ENCODE results near the gene ANKRD50. TPM values are rescaled to one million over a fixed set of nuclear protein-coding genes. Genes with fewer than 3 reads are reported as not detected.

The ANKRD50 gene
- polyA plus RNA-seq, 1 donor from 2014 or later: 17.0 TPM

DNA sequence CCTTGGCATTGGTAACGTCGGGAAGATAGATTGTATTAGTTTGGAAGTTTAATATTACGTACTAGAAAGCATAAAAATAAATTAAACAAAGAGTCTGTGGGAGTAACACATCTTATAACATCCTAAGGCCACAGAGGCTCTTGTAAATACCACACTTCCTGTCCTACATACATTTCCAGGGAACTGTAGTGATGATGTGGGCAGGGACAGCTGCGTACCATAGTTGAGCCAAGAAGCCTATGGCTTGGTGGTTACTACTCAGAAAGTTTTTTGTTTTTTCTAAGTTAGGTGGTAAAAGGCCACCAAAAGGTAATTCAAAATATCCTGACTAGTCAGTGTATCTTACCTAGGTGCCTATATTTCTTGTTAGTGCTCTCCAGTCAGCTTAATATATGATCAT lies 4.6 kb upstream of the ANKRD50 start:
- TF ChIP-seq MXI1 (conservative IDR thresholded peaks at IDR 0.05; ENCODE audit: poor library complexity, severe bottlenecking): no peak
- TF ChIP-seq, protein P1, sequence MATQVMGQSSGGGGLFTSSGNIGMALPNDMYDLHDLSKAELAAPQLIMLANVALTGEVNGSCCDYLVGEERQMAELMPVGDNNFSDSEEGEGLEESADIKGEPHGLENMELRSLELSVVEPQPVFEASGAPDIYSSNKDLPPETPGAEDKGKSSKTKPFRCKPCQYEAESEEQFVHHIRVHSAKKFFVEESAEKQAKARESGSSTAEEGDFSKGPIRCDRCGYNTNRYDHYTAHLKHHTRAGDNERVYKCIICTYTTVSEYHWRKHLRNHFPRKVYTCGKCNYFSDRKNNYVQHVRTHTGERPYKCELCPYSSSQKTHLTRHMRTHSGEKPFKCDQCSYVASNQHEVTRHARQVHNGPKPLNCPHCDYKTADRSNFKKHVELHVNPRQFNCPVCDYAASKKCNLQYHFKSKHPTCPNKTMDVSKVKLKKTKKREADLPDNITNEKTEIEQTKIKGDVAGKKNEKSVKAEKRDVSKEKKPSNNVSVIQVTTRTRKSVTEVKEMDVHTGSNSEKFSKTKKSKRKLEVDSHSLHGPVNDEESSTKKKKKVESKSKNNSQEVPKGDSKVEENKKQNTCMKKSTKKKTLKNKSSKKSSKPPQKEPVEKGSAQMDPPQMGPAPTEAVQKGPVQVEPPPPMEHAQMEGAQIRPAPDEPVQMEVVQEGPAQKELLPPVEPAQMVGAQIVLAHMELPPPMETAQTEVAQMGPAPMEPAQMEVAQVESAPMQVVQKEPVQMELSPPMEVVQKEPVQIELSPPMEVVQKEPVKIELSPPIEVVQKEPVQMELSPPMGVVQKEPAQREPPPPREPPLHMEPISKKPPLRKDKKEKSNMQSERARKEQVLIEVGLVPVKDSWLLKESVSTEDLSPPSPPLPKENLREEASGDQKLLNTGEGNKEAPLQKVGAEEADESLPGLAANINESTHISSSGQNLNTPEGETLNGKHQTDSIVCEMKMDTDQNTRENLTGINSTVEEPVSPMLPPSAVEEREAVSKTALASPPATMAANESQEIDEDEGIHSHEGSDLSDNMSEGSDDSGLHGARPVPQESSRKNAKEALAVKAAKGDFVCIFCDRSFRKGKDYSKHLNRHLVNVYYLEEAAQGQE (IDR thresholded peaks at IDR 0.05; ENCODE audit: borderline replicate concordance): no peak
- H3K36me3 ChIP-seq (ENCODE audit: insufficient read depth, low read length): no peaks in the 10 kb centered on the region

DNA sequence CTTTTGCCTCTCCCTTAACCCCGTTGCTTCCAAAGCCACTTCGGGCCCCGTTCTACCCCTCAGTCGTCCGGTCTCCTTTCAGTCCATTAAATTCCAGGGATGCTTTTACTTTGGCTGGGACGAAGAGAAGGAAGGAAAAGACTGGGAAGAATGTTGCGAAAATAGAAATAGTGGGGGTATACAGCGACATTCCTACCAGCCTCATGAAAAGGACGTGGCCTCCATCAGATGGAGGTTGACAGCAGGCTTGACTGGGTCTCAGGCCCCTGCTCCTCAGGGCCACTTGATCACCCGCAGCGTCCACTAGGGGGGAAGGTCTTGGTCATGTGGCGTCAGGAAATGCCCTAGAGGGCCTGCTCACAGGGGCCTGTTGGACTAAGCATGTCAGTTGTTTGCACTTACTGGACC lies 657 bp upstream of the ANKRD50 start:
- Histone ChIP-seq H3K9me2 (ENCODE audit: insufficient read depth, low read length) (no peaks in the 10 kb centered on the region), H3K27ac (ENCODE audit: low read length) (peak overlapping the region; percentile 99), H3K36me3 (ENCODE audit: insufficient read depth, low read length) (no peaks in the 10 kb centered on the region), H4K20me1 (ENCODE audit: insufficient read depth) (peaks cover 8% of the 10 kb centered on the region), H2AFZ (ENCODE audit: low read depth, low read length) (peak overlapping the region; percentile 93), H3F3A (ENCODE audit: insufficient read depth, low read length, poor library complexity, severe bottlenecking) (no peaks in the 10 kb centered on the region), H3K4me3 (ENCODE audit: low read length) (peak overlapping the region; percentile 79), H3K4me2 (ENCODE audit: low read length) (peak overlapping the region; percentile 66), H3K79me2 (replicated peaks; ENCODE audit: insufficient read depth, low read length) (peaks cover 39% of the 10 kb centered on the region), H3K27me3 (ENCODE audit: insufficient read depth, low read depth, low read length) (no peaks in the 10 kb centered on the region), H3K9ac (ENCODE audit: low read length) (peak overlapping the region; percentile 96), H3K9me3 (ENCODE audit: low read length) (no peaks in the 10 kb centered on the region)
- TF ChIP-seq, protein P2, sequence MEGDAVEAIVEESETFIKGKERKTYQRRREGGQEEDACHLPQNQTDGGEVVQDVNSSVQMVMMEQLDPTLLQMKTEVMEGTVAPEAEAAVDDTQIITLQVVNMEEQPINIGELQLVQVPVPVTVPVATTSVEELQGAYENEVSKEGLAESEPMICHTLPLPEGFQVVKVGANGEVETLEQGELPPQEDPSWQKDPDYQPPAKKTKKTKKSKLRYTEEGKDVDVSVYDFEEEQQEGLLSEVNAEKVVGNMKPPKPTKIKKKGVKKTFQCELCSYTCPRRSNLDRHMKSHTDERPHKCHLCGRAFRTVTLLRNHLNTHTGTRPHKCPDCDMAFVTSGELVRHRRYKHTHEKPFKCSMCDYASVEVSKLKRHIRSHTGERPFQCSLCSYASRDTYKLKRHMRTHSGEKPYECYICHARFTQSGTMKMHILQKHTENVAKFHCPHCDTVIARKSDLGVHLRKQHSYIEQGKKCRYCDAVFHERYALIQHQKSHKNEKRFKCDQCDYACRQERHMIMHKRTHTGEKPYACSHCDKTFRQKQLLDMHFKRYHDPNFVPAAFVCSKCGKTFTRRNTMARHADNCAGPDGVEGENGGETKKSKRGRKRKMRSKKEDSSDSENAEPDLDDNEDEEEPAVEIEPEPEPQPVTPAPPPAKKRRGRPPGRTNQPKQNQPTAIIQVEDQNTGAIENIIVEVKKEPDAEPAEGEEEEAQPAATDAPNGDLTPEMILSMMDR (IDR thresholded peaks at IDR 0.05; ENCODE audit: poor library complexity, severe bottlenecking): peak; percentile 53
- TF ChIP-seq EZH2 (IDR thresholded peaks at IDR 0.05; ENCODE audit: borderline replicate concordance, insufficient read depth, low read length, poor library complexity, severe bottlenecking): no peak
- no peak for TF ChIP-seq MXI1 (conservative IDR thresholded peaks at IDR 0.05; ENCODE audit: poor library complexity, severe bottlenecking)
- peak; percentile 18 for TF ChIP-seq RAD21 (conservative IDR thresholded peaks at IDR 0.05)
- TF ChIP-seq, protein P1 (IDR thresholded peaks at IDR 0.05; ENCODE audit: borderline replicate concordance): peak; percentile 95
- no peak for TF ChIP-seq POLR2AphosphoS5 (IDR thresholded peaks at IDR 0.05)
- TF ChIP-seq EP300 (conservative IDR thresholded peaks at IDR 0.05; ENCODE audit: poor library complexity, severe bottlenecking): peak; percentile 28
- TF ChIP-seq TAF1 (IDR thresholded peaks at IDR 0.05; ENCODE audit: low read depth): peak; percentile 64
- TF ChIP-seq SMC3 (conservative IDR thresholded peaks at IDR 0.05; ENCODE audit: poor library complexity): peak; percentile 24

More for the DNA sequence above, 4.6 kb upstream of the ANKRD50 start:
- Histone ChIP-seq H3K27me3 (ENCODE audit: insufficient read depth, low read depth, low read length) (no peaks in the 10 kb centered on the region), H3K4me3 (ENCODE audit: low read length) (no peak overlapping the region), H3K9me2 (ENCODE audit: insufficient read depth, low read length) (no peaks in the 10 kb centered on the region), H2AFZ (ENCODE audit: low read depth, low read length) (no peak overlapping the region), H3K9ac (ENCODE audit: low read length) (no peak overlapping the region), H3K27ac (ENCODE audit: low read length) (no peak overlapping the region), H3K9me3 (ENCODE audit: low read length) (no peaks in the 10 kb centered on the region), H3K79me2 (replicated peaks; ENCODE audit: insufficient read depth, low read length) (no peaks in the 10 kb centered on the region), H3F3A (ENCODE audit: insufficient read depth, low read length, poor library complexity, severe bottlenecking) (no peaks in the 10 kb centered on the region), H3K4me2 (ENCODE audit: low read length) (no peak overlapping the region), H4K20me1 (ENCODE audit: insufficient read depth) (no peaks in the 10 kb centered on the region)
